GM15510 (cell line): Measurements from ENCODE around the gene CDK5RAP2.

Experiments used
- POLR2A ChIP-seq: IDR thresholded peaks from 3 replicates; pipeline ENCODE4 v1.6.1; 2011; ENCODE audit warnings: borderline replicate concordance; ENCODE audit not compliant: insufficient read length; ENCODE audit errors: extremely low read depth

The CDK5RAP2 gene

DNA sequence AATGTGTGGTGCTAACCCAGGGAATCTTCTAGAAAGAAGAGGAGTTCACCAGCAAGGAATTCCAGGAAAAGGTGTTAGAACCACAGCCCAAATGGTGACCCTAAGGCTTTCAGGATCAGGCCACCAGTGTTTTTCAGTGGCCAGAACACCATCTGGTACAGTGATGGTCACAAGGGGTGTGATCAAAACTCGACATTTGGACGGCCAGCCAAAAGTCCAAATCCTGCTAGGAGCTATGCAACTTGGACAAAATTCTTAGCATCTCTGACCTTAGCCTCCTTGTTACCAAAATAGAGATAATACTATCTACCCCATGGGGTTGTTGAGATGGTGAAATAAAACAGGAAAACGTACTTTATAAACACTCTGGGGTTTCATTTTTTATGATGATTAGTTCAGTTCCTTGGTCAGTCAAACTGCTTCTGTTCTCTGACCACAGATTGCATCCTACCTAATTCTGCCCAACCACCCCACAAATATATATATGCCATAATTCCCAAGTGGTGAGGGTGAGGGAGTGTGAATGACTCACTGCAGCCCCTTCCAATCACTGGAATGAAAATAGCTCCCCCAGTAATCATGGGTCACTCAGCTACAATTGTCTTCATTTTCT lies 210.3 kb downstream of the CDK5RAP2 start:
- TF ChIP-seq POLR2A = no peak

DNA sequence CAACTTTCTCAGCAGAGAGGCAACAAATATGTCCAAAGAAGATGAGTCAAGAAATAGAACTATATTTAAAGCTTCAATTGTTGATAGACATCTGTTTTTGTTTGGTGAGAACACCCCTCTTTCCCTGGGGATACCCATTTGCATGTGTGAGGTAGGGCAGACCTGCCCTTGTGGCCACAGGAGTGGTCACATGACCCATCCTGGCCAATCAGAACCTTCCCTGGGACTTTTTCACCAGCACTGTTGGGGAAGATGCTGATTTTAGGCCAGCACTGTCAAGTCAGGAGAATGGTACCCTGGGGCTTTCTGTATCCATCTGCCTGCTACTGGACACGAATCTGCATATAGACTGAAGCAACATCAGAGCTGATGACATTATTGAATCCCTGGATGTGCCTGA lies 211.2 kb downstream of the CDK5RAP2 start:
- no peak for TF ChIP-seq POLR2A

DNA sequence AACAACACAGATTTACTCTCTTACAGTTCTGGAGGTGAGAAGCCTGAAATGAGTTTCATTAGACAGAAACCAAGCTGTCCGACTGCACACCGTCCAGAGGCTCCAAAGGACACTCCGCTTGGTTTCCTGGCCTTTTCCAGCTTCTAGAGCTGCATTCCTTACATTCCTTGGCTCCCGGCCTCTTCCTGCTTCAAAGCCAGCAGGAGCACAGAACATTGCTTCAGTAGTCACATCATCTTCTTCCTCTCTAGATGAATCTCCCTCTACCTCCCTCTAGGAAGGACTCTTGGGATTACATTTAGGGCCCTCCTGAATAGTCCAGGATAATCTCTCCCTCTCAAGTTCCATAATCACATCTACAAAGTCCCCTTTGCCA lies 213.3 kb downstream of the CDK5RAP2 start:
- no peak for TF ChIP-seq POLR2A

DNA sequence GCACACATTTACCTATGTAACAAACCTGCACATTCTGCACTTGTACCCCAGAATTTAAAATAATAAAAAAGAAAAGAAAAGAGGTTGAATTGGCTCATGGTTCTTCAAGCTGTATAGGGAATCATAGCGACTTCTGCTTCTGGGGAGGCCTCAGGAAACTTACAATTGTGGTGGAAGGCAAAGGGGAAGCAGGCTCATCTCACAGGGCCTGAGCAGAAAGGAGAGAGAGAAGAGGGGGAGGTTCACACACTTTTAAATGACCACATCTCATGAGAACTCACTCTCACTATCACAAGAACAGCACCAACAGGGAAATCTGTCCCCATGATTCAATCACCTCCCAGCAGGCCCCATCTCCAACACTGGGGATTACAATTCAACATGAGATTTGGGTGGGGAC lies 214.6 kb downstream of the CDK5RAP2 start:
- no peak for TF ChIP-seq POLR2A

DNA sequence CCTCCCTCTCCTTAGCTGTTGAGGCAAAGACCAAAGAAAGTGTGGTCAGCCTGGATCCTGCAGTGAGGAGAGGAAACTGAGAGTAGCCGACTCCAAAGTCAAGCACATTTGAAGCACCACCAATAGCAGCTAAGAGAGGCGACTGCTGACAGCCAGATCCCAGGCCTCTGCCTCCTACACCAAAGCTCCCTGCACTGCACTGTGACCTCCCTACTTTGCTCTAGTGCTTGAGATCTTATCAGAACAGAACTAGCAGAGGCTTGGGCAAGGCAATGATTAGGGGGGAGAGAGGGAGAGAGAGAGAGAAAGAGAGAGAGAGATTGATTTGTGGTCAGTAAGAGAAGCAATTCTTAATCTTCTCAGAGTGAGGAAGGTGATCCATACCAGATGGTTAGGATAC lies 216.3 kb downstream of the CDK5RAP2 start:
- TF ChIP-seq POLR2A = no peak

DNA sequence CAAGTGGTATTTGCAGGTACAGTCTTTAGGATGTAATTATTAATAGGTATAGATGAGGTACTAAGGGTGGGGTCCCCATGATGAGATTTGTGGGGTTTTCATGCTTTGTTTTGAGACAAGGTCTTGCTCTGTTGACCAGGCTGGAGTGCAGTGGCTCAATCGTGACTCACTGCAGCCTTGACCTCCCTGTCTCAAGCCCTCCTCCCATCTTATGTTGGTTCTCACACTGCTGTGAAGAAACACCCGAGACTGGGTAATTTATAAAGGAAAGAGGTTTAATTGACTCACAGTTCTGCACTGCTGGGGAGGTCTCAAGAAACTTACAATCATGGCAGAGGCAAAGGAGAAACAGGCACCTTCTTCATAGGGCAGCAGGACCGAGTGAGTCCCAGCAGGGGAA lies 217.5 kb downstream of the CDK5RAP2 start:
- TF ChIP-seq POLR2A = no peak

DNA sequence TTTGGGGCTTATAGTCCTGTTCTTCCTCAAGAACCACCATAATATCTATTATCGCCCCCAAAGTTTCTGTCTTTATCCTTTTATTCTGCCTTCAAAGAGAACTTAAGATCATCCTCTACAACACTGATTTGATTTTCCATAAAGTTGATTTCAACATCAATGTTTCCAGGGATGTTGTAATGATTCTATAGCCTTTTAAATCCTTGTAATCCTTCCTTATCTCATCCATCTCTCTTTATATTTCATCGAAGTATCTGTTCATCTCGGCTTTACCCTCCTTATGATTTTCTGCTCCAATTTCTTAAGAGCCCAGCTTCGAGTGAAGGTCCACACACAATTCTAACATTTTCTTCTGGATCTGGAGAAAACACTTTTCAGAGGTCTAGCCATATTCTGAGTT lies 218.4 kb downstream of the CDK5RAP2 start:
- TF ChIP-seq POLR2A = no peak

DNA sequence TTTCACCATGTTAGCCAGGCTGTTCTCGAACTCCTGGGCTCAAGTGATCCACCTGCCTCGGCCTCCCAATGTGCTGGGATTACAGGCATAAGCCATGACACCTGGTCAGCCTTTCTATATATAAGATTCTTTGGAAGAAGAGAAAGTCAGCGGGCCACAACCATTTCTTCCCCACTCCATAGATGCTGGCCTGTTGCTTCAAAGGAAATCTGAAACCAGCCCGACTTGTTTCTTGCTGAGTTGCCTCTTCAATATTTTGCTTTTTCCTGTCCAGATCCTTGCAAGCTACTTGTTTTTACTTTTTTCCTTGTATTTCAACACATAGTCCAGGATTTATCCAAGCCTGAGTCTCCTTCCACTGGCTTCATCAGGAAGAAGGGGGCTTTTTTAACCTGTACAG lies 219.5 kb downstream of the CDK5RAP2 start:
- TF ChIP-seq POLR2A = no peak

DNA sequence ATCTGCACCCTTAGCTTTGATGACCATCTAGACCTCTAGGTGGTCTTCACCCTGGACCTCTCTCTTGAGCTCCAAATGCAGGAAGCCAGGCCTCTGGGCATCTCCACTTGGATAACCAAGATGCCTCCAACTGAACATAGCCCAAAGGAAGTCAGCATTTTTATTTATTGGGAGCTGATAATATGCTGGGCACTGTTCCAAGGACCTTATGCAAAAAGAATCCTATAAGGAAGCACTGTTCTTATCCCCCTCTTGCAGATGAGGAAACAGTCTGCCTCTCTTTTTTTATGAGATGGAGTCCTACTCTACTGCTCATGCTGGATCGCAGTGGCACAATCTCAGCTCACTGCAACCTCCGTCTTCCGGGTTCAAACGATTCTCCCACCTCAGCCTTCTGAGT lies 219.9 kb downstream of the CDK5RAP2 start:
- no peak for TF ChIP-seq POLR2A

DNA sequence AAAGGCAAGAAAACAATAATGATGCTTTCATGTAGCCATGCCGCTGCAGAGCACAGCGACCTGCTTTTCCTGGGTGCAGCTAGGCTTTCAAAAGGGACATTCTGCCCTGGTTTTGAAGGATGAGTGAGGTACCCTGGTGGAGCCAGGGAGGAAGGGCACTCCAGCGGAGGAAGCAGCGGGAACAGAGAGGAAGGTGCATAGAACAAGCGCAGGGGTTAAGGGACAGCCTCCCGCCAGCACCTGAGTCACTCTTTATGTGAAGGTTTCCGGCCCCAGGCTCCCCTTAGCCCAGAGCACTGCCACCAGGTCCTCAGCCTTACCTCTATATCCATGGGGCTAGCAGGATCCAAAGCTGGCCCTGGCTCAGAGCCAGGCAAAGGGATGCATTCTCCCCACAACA lies 221.1 kb downstream of the CDK5RAP2 start:
- no peak for TF ChIP-seq POLR2A

DNA sequence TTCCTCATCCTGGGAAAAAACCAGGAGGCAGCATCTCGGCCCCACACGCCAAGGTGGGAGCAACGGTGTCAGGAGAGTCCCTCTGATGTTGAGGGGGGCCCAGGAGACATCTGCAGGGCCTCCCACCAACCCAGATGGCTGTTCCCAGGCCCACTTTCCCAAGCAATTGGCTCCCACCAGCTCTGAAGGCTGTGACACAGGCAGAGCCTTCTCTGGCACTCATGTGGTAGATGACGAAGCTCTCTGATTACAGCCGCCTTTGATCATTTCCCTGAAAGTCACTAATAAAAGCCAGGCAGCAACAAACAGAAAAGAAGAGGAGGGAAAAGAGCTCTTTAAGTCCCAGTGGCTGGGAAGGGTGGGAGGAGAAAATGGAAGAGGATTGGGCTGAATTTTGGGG lies 226.5 kb downstream of the CDK5RAP2 start:
- TF ChIP-seq POLR2A = no peak

DNA sequence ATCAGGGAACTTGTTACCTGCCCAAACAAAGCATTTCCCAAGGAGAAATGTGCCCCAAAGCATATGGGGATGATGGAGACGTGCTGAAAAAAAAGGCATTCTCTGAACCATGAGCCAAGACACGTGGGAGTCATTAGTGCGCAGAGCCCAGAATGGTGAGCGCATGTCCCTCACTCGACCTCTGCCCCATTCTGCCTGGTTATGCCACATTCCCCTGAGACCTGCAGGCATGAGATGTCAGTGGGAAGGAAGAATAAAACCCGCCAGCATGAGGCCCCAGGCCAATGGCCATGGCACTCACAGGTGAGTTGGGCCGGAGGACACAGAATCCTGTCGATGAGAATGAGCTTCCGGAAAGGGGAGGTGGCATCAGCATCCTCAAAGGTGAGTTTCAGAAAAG lies 228.9 kb downstream of the CDK5RAP2 start:
- no peak for TF ChIP-seq POLR2A

DNA sequence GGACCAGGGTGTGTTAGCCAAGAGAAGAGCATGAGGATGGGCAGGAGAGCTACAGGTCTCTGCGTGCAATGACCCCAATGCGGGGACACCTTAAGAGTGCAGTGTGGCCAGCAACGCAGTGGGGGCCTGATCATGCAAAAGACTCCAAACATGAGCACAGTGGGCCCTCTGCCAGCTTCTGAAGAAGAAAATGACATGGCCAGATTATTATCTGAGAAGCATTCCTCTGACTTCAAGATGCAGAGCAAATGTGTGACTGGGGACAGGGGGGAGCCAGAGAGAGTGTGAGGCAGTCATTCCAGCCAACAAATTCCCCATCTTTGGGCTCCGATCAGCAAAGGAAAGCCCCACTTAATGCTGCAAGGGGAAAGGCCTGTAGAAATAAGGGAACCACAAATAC lies 229.4 kb downstream of the CDK5RAP2 start:
- no peak for TF ChIP-seq POLR2A

DNA sequence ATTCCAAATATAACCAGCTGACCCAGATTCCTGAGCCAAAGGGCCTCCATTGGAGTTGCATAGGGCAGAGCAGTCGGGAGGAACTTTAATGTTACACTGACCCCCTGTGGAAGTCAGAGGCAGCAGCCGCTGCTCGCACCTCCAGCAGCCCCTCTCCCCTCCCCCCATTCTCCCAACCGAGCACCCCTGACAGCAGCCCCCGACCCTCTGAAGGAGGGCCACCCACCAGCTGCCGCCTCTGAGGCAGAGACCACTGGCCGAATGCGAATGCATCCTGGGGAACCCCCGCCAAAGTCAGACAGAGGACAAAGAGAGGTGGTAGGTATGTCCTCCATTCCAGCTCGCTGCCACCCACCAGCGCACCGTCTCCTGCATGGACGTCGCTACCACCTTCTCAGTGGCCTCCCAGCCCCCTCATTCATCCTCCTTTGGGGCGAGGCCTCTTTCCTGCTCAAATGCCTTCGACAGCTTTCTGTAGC lies 231.0 kb downstream of the CDK5RAP2 start:
- no peak for TF ChIP-seq POLR2A

DNA sequence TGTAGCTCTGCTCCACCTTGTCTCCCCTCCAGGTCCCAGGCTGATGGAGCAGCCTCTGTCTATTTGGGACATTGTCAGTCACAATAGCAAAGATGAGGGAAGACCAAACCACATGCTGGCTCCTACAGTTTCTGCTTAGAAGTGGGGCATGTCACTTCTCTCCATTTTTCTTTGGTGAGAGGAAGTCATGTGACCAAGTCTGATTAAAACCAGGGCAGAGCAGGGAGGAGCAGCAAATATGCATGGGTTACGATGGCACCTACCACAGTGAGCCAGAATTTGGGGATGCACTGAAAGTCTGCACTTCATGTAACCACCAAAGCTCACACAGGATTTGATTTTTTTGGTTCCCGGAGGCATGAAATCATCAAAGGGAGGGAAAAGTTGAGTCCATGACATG lies 234.6 kb downstream of the CDK5RAP2 start:
- no peak for TF ChIP-seq POLR2A

DNA sequence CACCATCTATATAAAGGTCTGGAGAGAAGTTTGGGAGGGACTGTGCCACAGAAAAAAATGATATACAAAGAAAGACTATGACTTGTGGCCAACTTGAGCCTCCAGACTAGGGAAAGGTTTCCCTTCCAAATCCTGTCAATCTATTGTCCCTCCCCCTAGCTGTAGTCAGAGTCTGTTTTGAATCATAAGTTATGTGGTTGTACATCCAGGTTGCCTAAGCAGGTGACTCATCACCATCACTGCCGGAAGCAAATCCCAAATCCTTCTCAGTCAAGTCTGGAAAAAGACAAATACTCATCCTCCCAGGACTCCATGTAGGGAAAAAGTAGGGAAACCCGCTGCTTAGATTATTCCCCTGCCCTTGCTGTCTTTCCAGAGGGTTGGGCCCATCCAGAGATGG lies 235.7 kb downstream of the CDK5RAP2 start:
- no peak for TF ChIP-seq POLR2A

DNA sequence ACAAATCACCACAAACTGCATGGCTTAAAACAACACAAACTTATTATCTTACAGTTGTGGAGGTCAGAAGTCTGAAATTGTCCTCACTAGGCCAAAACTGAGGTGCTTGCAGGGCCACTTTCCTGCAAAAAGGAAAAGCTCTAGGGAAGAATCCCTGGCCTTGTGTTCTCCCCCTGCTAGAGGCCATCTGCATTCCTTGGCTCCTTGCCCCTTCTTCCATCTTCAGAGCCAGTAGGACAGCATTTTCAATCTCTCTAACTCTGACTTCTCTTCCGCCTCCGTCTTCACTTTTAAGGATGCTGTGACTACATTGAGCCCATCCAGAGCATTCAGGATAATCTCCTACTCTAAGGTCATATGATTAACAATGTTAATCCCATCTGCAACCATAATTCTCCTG lies 236.6 kb downstream of the CDK5RAP2 start:
- TF ChIP-seq POLR2A = no peak
